Measurements from ENCODE around the gene SEPTIN3. TPM values are rescaled to one million over a fixed set of nuclear protein-coding genes. Genes with fewer than 3 reads are reported as not detected.
A peak's percentile ranks its signal among the peaks of the same experiment; 100 is the strongest.

SEPTIN3 gene
- total and polyA plus RNA-seq, 9 of the 15 experiments (the other 6 are each of a cell fraction or from before 2014, with no cell fraction given): 0.06 TPM; not detected in 8

DNA sequence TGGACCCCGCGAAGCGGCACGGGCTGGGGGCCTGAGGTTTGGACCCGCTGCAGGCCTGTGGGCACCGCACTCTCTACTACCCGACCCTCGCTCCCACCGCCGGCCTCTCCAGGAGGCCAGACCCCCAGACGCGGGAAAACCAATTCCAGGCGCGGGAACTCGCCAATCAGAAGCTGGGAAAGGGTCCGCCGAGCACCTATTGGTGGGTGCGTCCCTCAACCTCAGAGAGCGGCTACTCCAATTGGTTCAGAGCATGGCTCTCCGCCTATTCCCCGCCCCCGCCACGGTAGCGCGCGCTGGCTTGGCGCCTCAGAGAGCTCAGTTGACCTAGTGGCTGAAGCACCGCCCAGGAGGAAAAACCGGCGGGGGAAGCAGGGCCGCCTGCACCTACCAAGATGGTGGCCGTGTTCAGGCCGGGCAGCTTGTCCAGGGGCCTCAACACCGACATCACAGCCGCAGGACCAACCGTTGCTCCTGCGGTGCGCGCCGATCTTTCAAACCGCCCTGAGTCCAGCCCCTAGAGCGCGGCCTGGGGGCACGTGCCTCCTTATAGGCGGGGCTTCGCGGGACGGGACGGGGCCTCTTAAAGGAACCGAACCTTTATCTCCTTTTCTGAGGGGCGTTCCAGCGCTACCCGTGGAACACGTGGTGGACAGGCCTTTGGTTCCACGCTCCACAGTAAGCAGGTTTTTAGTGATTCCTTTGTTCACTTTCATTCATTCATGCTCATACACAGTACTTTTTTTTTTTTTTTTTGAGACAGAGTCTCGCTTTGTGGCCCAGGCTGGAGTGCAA, 22.4 kb upstream of the SEPTIN3 start, which contains the start of gene CENPM (continued):
- TF ChIP-seq, protein P1, sequence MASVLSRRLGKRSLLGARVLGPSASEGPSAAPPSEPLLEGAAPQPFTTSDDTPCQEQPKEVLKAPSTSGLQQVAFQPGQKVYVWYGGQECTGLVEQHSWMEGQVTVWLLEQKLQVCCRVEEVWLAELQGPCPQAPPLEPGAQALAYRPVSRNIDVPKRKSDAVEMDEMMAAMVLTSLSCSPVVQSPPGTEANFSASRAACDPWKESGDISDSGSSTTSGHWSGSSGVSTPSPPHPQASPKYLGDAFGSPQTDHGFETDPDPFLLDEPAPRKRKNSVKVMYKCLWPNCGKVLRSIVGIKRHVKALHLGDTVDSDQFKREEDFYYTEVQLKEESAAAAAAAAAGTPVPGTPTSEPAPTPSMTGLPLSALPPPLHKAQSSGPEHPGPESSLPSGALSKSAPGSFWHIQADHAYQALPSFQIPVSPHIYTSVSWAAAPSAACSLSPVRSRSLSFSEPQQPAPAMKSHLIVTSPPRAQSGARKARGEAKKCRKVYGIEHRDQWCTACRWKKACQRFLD (CRISPR knock-in tag; IDR thresholded peaks at IDR 0.05): no peak
- no peak for TF ChIP-seq CHD4 (IDR thresholded peaks at IDR 0.05; ENCODE audit: insufficient read depth, insufficient replicate concordance, low read depth, low read length, poor library complexity, severe bottlenecking)
- TF ChIP-seq FOXP4 (CRISPR knock-in tag; IDR thresholded peaks at IDR 0.05; ENCODE audit: borderline replicate concordance): 0 out of 2 replicates have a peak, but pooled peaks have one; percentile 61
- TF ChIP-seq RNF2 (IDR thresholded peaks at IDR 0.05): peak; percentile 53; the same call in 1 of the 2 replicates
- TF ChIP-seq KLF6 (CRISPR knock-in tag; IDR thresholded peaks at IDR 0.05; ENCODE audit: borderline replicate concordance): no peak
- TF ChIP-seq ZNF175 (CRISPR knock-in tag; IDR thresholded peaks at IDR 0.05; ENCODE audit: low read depth): no peak
- TF ChIP-seq E2F1 (CRISPR knock-in tag; IDR thresholded peaks at IDR 0.05): peak; percentile 77; the same call in 1 of the 2 replicates
- peak; percentile 28; the same call in 1 of the 2 replicates for TF ChIP-seq SOX6 (IDR thresholded peaks at IDR 0.05)
- no peak for TF ChIP-seq RBM34 (IDR thresholded peaks at IDR 0.05; ENCODE audit: borderline replicate concordance, insufficient read depth, low read length)
- TF ChIP-seq KAT7 (CRISPR knock-in tag; IDR thresholded peaks at IDR 0.05; ENCODE audit: borderline replicate concordance): peak; percentile 75; the same call in 1 of the 2 replicates
- peak; percentile 93 for TF ChIP-seq ASH1L (IDR thresholded peaks at IDR 0.05; ENCODE audit: borderline replicate concordance, low read depth, partially characterized antibody)
- no peak for TF ChIP-seq ARNT (IDR thresholded peaks at IDR 0.05)
- TF ChIP-seq MCM5 (IDR thresholded peaks at IDR 0.05; ENCODE audit: low read depth): no peak
- TF ChIP-seq, protein P2, sequence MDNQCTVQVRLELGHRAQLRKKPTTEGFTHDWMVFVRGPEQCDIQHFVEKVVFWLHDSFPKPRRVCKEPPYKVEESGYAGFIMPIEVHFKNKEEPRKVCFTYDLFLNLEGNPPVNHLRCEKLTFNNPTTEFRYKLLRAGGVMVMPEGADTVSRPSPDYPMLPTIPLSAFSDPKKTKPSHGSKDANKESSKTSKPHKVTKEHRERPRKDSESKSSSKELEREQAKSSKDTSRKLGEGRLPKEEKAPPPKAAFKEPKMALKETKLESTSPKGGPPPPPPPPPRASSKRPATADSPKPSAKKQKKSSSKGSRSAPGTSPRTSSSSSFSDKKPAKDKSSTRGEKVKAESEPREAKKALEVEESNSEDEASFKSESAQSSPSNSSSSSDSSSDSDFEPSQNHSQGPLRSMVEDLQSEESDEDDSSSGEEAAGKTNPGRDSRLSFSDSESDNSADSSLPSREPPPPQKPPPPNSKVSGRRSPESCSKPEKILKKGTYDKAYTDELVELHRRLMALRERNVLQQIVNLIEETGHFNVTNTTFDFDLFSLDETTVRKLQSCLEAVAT (IDR thresholded peaks at IDR 0.05): peak in 1 of 2 experiments; percentile 42; a peak in 1 of 4 replicates
- TF ChIP-seq, protein P3, sequence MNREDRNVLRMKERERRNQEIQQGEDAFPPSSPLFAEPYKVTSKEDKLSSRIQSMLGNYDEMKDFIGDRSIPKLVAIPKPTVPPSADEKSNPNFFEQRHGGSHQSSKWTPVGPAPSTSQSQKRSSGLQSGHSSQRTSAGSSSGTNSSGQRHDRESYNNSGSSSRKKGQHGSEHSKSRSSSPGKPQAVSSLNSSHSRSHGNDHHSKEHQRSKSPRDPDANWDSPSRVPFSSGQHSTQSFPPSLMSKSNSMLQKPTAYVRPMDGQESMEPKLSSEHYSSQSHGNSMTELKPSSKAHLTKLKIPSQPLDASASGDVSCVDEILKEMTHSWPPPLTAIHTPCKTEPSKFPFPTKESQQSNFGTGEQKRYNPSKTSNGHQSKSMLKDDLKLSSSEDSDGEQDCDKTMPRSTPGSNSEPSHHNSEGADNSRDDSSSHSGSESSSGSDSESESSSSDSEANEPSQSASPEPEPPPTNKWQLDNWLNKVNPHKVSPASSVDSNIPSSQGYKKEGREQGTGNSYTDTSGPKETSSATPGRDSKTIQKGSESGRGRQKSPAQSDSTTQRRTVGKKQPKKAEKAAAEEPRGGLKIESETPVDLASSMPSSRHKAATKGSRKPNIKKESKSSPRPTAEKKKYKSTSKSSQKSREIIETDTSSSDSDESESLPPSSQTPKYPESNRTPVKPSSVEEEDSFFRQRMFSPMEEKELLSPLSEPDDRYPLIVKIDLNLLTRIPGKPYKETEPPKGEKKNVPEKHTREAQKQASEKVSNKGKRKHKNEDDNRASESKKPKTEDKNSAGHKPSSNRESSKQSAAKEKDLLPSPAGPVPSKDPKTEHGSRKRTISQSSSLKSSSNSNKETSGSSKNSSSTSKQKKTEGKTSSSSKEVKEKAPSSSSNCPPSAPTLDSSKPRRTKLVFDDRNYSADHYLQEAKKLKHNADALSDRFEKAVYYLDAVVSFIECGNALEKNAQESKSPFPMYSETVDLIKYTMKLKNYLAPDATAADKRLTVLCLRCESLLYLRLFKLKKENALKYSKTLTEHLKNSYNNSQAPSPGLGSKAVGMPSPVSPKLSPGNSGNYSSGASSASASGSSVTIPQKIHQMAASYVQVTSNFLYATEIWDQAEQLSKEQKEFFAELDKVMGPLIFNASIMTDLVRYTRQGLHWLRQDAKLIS (CRISPR knock-in tag; IDR thresholded peaks at IDR 0.05): no peak
